GM19099 (cell line): Measurements from ENCODE around the gene SMIM5.

Experiments used
- POLR2A ChIP-seq: IDR thresholded peaks from 3 replicates; pipeline ENCODE4 v1.6.1; 2011; ENCODE audit warnings: low read depth; ENCODE audit not compliant: insufficient read length; ENCODE audit errors: extremely low read depth

Gene SMIM5

GRCh38 chr17:75596320-75597087, 36.7 kb upstream of the SMIM5 start:
- TF ChIP-seq POLR2A: no peak

- TF ChIP-seq POLR2A: no peak
Observed at GRCh38 chr17:75601057-75601987, 31.9 kb upstream of the SMIM5 start.

- TF ChIP-seq POLR2A: no peak
Observed at GRCh38 chr17:75602644-75603043, 30.6 kb upstream of the SMIM5 start.

- no peak for TF ChIP-seq POLR2A
Observed at GRCh38 chr17:75603123-75603522, 30.1 kb upstream of the SMIM5 start.

GRCh38 chr17:75604034-75604695, 29.1 kb upstream of the SMIM5 start:
- TF ChIP-seq POLR2A: no peak

- no peak for TF ChIP-seq POLR2A
Observed at GRCh38 chr17:75605790-75606189, 27.4 kb upstream of the SMIM5 start.

- no peak for TF ChIP-seq POLR2A
Observed at GRCh38 chr17:75607086-75607485, 26.1 kb upstream of the SMIM5 start.

- TF ChIP-seq POLR2A: no peak
Observed at GRCh38 chr17:75610103-75610984, 22.9 kb upstream of the SMIM5 start.

- no peak for TF ChIP-seq POLR2A
Observed at GRCh38 chr17:75611851-75612429, 21.3 kb upstream of the SMIM5 start.

- TF ChIP-seq POLR2A: no peak
Observed at GRCh38 chr17:75612906-75613626, 20.2 kb upstream of the SMIM5 start.

GRCh38 chr17:75614006-75614405, 19.2 kb upstream of the SMIM5 start:
- TF ChIP-seq POLR2A: no peak

GRCh38 chr17:75614556-75615270, 18.5 kb upstream of the SMIM5 start:
- no peak for TF ChIP-seq POLR2A

- no peak for TF ChIP-seq POLR2A
Observed at GRCh38 chr17:75615301-75615700, 17.9 kb upstream of the SMIM5 start.
